ENCODE measurements around the gene GPATCH1. TPM values are rescaled to one million over a fixed set of nuclear protein-coding genes. Genes with fewer than 3 reads are reported as not detected.

The GPATCH1 gene
- total and polyA plus RNA-seq, 9 of the 15 experiments (the other 6 are each of a cell fraction or from before 2014, with no cell fraction given): 3.7 to 9.7 (median 7.7) TPM

- no peak for TF ChIP-seq ZNF24 (IDR thresholded peaks at IDR 0.05)
- TF ChIP-seq, protein P1, sequence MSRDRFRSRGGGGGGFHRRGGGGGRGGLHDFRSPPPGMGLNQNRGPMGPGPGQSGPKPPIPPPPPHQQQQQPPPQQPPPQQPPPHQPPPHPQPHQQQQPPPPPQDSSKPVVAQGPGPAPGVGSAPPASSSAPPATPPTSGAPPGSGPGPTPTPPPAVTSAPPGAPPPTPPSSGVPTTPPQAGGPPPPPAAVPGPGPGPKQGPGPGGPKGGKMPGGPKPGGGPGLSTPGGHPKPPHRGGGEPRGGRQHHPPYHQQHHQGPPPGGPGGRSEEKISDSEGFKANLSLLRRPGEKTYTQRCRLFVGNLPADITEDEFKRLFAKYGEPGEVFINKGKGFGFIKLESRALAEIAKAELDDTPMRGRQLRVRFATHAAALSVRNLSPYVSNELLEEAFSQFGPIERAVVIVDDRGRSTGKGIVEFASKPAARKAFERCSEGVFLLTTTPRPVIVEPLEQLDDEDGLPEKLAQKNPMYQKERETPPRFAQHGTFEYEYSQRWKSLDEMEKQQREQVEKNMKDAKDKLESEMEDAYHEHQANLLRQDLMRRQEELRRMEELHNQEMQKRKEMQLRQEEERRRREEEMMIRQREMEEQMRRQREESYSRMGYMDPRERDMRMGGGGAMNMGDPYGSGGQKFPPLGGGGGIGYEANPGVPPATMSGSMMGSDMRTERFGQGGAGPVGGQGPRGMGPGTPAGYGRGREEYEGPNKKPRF (IDR thresholded peaks at IDR 0.05; ENCODE audit: low read depth, low read length): no peak
- TF ChIP-seq ETS2 (tag; IDR thresholded peaks at IDR 0.05; ENCODE audit: borderline replicate concordance, poor library complexity, severe bottlenecking): no peak
- TF ChIP-seq JUN (IDR thresholded peaks at IDR 0.05; ENCODE audit: borderline replicate concordance, low read depth, low read length): 0 out of 2 replicates have a peak, but pooled peaks have one; percentile 10
- TF ChIP-seq JUN (CRISPR knock-in tag; IDR thresholded peaks at IDR 0.05; ENCODE audit: borderline replicate concordance): no peak
- TF ChIP-seq SREBF1 (IDR thresholded peaks at IDR 0.05; ENCODE audit: borderline replicate concordance, low read depth, low read length): no peak
- no peak for TF ChIP-seq MXD1 (CRISPR knock-in tag; IDR thresholded peaks at IDR 0.05; ENCODE audit: borderline replicate concordance, poor library complexity, severe bottlenecking)
- TF ChIP-seq KDM4B (IDR thresholded peaks at IDR 0.05; ENCODE audit: borderline replicate concordance in 2 of 2, low read depth in 1 of 2): no peak
- TF ChIP-seq BACH1 (tag; IDR thresholded peaks at IDR 0.05): no peak
- no peak for TF ChIP-seq NR1H2 (CRISPR knock-in tag; IDR thresholded peaks at IDR 0.05)
- TF ChIP-seq ELF2 (CRISPR knock-in tag; IDR thresholded peaks at IDR 0.05): no peak
- TF ChIP-seq, protein P2, sequence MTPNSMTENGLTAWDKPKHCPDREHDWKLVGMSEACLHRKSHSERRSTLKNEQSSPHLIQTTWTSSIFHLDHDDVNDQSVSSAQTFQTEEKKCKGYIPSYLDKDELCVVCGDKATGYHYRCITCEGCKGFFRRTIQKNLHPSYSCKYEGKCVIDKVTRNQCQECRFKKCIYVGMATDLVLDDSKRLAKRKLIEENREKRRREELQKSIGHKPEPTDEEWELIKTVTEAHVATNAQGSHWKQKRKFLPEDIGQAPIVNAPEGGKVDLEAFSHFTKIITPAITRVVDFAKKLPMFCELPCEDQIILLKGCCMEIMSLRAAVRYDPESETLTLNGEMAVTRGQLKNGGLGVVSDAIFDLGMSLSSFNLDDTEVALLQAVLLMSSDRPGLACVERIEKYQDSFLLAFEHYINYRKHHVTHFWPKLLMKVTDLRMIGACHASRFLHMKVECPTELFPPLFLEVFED (CRISPR knock-in tag; conservative IDR thresholded peaks at IDR 0.05): no peak
- TF ChIP-seq ZFP36 (IDR thresholded peaks at IDR 0.05; ENCODE audit: low read depth, low read length, partially characterized antibody): no peak
- TF ChIP-seq DPF2 (IDR thresholded peaks at IDR 0.05): 0 out of 2 replicates have a peak, but pooled peaks have one; percentile 16
- no peak for TF ChIP-seq CHD1 (IDR thresholded peaks at IDR 0.05; ENCODE audit: low read length)
- peak; percentile 71 for TF ChIP-seq CBFA2T2 (conservative IDR thresholded peaks at IDR 0.05)
- no peak for TF ChIP-seq ZNF561 (CRISPR knock-in tag; conservative IDR thresholded peaks at IDR 0.05)
- peak; percentile 85 for TF ChIP-seq CBFA2T3 (IDR thresholded peaks at IDR 0.05)
- peak; percentile 93 for TF ChIP-seq CTBP1 (IDR thresholded peaks at IDR 0.05; ENCODE audit: borderline replicate concordance)
- TF ChIP-seq ESRRA (IDR thresholded peaks at IDR 0.05; ENCODE audit: borderline replicate concordance, low read depth): peak; percentile 59; the same call in 1 of the 2 replicates
- TF ChIP-seq NR4A1 (CRISPR knock-in tag; IDR thresholded peaks at IDR 0.05): no peak
- no peak for TF ChIP-seq NR4A1 (tag; IDR thresholded peaks at IDR 0.05)
- TF ChIP-seq, protein P3, sequence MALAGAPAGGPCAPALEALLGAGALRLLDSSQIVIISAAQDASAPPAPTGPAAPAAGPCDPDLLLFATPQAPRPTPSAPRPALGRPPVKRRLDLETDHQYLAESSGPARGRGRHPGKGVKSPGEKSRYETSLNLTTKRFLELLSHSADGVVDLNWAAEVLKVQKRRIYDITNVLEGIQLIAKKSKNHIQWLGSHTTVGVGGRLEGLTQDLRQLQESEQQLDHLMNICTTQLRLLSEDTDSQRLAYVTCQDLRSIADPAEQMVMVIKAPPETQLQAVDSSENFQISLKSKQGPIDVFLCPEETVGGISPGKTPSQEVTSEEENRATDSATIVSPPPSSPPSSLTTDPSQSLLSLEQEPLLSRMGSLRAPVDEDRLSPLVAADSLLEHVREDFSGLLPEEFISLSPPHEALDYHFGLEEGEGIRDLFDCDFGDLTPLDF (CRISPR knock-in tag; IDR thresholded peaks at IDR 0.05): no peak
- TF ChIP-seq ZNF217 (CRISPR knock-in tag; IDR thresholded peaks at IDR 0.05): no peak
These were observed 33.6 kb upstream of the GPATCH1 start (continued) for GRCh38 chr19:33047422-33047821.

All from K562 (cell line).